ENCODE measurements around the gene CALM3. TPM values are rescaled to one million over a fixed set of nuclear protein-coding genes. Genes with fewer than 3 reads are reported as not detected.

CALM3 gene
- total RNA-seq, 4 donors from 2014 or later, result 114 to 155 (median 129) TPM

DNA sequence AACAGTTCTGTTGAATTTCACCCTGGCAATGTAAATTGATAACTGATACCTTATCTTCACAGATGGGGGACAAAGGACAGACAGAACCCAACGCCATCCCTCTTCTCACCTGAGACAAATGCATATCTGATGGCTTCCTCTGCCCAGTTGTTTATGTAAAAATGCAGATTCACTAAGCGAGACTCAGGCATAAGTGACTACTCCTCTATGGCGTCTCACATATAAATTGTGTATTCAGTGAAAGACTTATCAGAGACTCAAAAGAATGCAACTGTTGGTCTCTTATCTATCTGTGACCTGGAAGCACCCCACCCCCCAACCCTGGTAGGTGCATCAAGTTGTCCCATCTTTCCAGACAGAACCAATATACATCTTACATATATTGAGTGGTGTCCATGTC, 13.3 kb upstream of the CALM3 start:
- no peak overlapping the region for H3K27ac ChIP-seq (replicated peaks in 1 of 4)
- no peaks in the 10 kb centered on the region for H3K36me3 ChIP-seq
- DNase-seq (ENCODE audit: extremely low spot score), result no peak
- no peaks in the 10 kb centered on the region for H3K9me3 ChIP-seq
- no peaks in the 10 kb centered on the region for H3K4me1 ChIP-seq
- TF ChIP-seq, protein P1, sequence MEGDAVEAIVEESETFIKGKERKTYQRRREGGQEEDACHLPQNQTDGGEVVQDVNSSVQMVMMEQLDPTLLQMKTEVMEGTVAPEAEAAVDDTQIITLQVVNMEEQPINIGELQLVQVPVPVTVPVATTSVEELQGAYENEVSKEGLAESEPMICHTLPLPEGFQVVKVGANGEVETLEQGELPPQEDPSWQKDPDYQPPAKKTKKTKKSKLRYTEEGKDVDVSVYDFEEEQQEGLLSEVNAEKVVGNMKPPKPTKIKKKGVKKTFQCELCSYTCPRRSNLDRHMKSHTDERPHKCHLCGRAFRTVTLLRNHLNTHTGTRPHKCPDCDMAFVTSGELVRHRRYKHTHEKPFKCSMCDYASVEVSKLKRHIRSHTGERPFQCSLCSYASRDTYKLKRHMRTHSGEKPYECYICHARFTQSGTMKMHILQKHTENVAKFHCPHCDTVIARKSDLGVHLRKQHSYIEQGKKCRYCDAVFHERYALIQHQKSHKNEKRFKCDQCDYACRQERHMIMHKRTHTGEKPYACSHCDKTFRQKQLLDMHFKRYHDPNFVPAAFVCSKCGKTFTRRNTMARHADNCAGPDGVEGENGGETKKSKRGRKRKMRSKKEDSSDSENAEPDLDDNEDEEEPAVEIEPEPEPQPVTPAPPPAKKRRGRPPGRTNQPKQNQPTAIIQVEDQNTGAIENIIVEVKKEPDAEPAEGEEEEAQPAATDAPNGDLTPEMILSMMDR (IDR thresholded peaks at IDR 0.05), result no peak
- TF ChIP-seq POLR2AphosphoS5 (IDR thresholded peaks at IDR 0.05), result no peak
- TF ChIP-seq POLR2A (IDR thresholded peaks at IDR 0.05; ENCODE audit: low read depth), result no peak
- no peak for TF ChIP-seq EP300 (IDR thresholded peaks at IDR 0.05)
- intact Hi-C loops (cut with DNase I), result no loop called here
- WGBS, result 75% methylated on average over 3 of the region's 3 CpGs
- no peaks in the 10 kb centered on the region for H3K27me3 ChIP-seq
- H3K4me3 ChIP-seq, result no peak overlapping the region

DNA sequence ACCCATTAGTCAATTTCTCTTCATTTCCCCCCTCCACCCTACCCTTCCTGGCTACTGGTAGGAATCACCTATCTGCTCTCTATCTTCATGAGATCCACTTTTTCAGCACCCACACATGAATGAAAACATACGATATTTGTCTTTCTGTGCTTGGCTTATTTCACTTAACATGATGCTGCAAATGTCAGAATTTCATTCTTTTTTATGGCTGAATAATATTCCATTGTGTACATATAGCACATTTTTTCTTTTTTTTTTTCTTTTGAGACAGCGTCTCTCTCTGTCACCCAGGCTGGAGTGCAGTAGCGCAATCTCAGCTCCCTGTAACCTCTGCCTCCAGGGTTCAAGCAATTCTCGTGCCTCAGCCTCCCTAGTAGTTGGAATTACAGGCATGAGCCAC, 9.9 kb upstream of the CALM3 start:
- Histone ChIP-seq H3K36me3 (no peaks in the 10 kb centered on the region), H3K27me3 (no peaks in the 10 kb centered on the region), H3K4me1 (no peaks in the 10 kb centered on the region), H3K27ac (replicated peaks in 1 of 4) (no peak overlapping the region), H3K4me3 (no peak overlapping the region), H3K9me3 (no peaks in the 10 kb centered on the region)
- intact Hi-C loops (cut with DNase I), result no loop called here
- no peak for TF ChIP-seq POLR2AphosphoS5 (IDR thresholded peaks at IDR 0.05)
- TF ChIP-seq POLR2A (IDR thresholded peaks at IDR 0.05; ENCODE audit: low read depth), result no peak
- TF ChIP-seq EP300 (IDR thresholded peaks at IDR 0.05), result no peak
- TF ChIP-seq, protein P1 (IDR thresholded peaks at IDR 0.05), result no peak
- WGBS, result 92% methylated on average over 4 of the region's 4 CpGs
- no peak for DNase-seq (ENCODE audit: extremely low spot score)

DNA sequence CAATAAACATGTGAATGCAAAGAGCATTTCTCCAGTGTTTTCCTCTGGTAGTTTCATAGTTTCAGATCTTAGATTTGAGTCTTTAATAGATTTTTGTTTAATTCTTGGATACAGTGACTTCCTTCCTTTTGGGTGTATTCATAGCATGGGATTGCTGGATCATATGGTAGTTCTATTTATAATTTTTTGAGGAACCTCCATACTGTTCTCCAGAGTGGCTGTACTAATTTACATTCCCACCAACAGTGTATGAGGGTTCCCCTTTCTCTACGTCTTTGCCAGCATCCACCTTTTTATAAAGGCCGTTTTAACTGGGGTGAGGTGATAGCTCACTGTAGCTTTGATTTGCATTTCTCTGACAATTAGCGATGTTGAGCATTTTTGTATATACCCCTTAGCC, 9.3 kb upstream of the CALM3 start:
- Histone ChIP-seq H3K4me1 (no peaks in the 10 kb centered on the region), H3K4me3 (no peak overlapping the region), H3K36me3 (no peaks in the 10 kb centered on the region), H3K9me3 (no peaks in the 10 kb centered on the region), H3K27ac (replicated peaks in 1 of 4) (no peak overlapping the region), H3K27me3 (no peaks in the 10 kb centered on the region)
- intact Hi-C loops (cut with DNase I), result no loop called here
- WGBS, result 83% methylated on average over 3 of the region's 3 CpGs
- no peak for TF ChIP-seq POLR2AphosphoS5 (IDR thresholded peaks at IDR 0.05)
- no peak for TF ChIP-seq POLR2A (IDR thresholded peaks at IDR 0.05; ENCODE audit: low read depth)
- TF ChIP-seq, protein P1 (IDR thresholded peaks at IDR 0.05), result no peak
- no peak for TF ChIP-seq EP300 (IDR thresholded peaks at IDR 0.05)
- no peak for DNase-seq (ENCODE audit: extremely low spot score)

DNA sequence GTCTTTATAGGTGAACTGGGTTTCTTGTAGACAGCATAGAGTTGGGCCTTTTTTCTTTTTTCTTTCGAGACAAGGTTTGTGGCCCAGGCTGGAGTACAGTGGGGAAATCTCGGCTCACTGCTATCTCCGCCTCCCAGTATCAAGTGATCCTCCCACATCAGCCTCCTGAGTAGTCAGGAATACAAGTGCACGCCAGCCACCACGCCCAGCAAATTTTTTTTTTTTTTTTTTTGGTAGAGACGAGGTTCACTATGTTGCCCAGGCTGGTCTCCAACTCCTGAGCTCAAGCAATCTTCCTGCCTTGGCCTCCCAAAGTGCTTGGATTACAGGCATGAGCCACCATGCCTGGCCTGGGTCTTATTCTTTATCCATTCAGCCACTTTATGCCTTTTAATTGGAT, 5.1 kb upstream of the CALM3 start:
- Histone ChIP-seq H3K27me3 (no peaks in the 10 kb centered on the region), H3K4me1 (peaks cover 0 to 9% (median 7%) of the 10 kb centered on the region in 4 donors), H3K9me3 (peaks cover 0 to 6% (median 0%) of the 10 kb centered on the region in 4 donors), H3K36me3 (no peaks in the 10 kb centered on the region), H3K4me3 (no peak overlapping the region), H3K27ac (replicated peaks in 1 of 4) (no peak overlapping the region)
- intact Hi-C loops (cut with DNase I), result no loop called here
- DNase-seq (ENCODE audit: extremely low spot score), result no peak
- TF ChIP-seq EP300 (IDR thresholded peaks at IDR 0.05), result no peak
- no peak for TF ChIP-seq POLR2A (IDR thresholded peaks at IDR 0.05; ENCODE audit: low read depth)
- TF ChIP-seq POLR2AphosphoS5 (IDR thresholded peaks at IDR 0.05), result no peak
- TF ChIP-seq, protein P1 (IDR thresholded peaks at IDR 0.05), result no peak
- 82% methylated on average over 6 of the region's 6 CpGs for whole genome bisulfite sequencing

DNA sequence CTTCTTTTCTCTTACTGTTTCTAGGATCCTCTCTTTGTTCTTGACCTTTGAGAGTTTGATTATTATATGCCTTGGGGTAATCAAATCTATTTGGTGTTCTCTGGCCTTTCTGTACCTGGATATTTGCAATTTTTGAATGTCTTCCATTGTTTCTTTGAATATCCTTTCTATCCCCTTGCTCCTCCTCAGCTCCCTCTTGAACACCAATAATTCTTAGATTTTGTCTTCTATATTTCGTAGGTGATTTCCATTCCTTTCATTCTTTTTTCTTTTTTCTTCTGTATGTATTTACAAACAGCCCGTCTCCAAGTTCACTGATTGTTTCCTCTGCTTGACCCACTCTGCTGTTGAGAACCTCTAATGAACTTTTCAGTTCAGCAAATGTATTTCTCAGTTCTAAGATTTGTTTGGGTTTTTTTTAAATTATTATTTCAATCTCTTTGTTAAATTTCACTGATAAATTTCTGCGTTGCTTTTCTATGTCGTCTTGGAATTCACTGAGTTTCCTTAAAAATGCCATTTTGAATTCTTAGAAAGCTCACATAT, 2.7 kb upstream of the CALM3 start:
- Histone ChIP-seq H3K4me3 (no peak overlapping the region), H3K27me3 (no peaks in the 10 kb centered on the region), H3K9me3 (peaks cover 0 to 6% (median 0%) of the 10 kb centered on the region in 4 donors), H3K36me3 (no peaks in the 10 kb centered on the region), H3K4me1 (peaks cover 15 to 25% (median 24%) of the 10 kb centered on the region in 4 donors), H3K27ac (replicated peaks in 1 of 4) (no peak overlapping the region)
- DNase-seq (ENCODE audit: extremely low spot score), result no peak
- intact Hi-C loops (cut with DNase I), result no loop called here
- whole genome bisulfite sequencing, result 99% methylated on average over 4 of the region's 4 CpGs
- TF ChIP-seq POLR2AphosphoS5 (IDR thresholded peaks at IDR 0.05) (no peak), POLR2A (IDR thresholded peaks at IDR 0.05; ENCODE audit: low read depth) (no peak), EP300 (IDR thresholded peaks at IDR 0.05) (no peak)
- TF ChIP-seq, protein P1 (IDR thresholded peaks at IDR 0.05), result no peak

Data from esophagus muscularis mucosa (tissue), 4 donors.